GM21619 (cell line): ENCODE results near the gene SPPL2C.

Experiments
- ATAC-seq: cut with Tn5 transposase; IDR thresholded peaks from one replicate; pipeline ENCODE4 v1.9.1; 2021; ENCODE audit not compliant: unreplicated experiment

SPPL2C gene

DNA sequence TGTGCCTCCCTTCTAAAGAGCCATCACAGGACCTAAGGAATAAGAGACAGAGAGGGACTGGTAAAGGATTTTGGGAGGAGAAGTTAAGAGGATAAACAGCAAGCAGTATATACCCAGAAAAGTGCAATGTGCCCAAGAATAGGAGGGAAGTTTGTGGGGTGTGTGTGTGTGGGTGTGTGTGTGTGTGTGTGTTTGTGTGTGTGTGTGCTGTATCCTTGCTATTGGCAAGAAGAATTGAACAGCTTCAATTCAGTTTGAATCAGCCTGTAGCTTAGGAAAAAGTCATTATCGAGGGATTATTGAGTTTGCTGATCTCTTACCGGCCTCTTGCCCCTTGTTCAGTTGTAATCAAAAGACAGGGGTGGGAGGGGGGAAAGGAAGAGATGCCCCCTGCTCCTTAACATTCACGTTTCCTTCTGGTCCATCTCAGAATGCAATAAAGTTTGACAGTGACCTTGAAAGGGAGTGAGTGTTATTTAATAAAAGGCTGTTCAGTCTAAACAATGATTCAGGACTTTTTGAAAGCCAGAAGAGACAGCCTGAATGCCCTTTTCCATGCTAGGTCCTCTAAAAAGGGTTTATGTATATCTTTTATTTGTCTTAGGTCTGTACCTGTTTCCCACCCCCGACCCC is 25.8 kb downstream of the SPPL2C start:
- ATAC-seq = no peak

DNA sequence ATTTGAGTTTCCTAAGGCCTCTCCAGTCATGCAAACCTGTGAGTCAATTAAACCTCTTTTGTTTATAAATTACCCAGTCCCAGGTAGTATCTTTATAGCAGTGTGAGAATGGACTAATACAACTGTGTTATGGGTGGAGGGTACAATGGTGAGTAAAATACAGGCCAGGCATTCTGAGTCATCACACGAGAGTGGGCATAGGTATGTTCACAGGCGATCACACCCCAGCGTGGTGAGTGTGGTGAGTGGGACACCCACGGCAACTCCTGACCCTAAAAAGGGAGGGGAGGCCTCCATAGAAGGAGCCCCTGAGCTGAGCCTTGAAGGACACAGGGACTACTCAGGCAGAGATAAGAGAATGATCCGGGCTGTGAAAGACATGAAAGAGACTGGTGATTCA is 27.0 kb downstream of the SPPL2C start:
- no peak for ATAC-seq

DNA sequence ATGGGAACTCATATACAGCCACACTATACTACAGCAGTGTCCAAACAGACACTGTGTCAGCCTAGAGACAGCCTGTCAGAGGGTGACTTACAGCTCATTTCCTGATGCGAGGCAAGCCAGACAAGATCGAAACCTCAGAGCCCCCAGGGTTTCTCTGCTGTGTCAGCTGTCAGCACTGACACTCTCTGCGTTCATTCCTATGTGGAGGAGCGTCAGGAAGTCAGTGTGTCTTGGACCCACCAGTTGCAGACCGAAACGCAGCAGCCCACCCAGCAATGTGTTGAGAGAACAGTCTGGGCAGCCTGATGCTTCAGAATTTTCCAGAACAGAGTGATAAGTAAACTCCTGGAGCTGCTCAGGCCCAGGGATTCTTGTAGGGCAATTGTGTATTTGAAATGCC is 29.0 kb downstream of the SPPL2C start:
- no peak for ATAC-seq

DNA sequence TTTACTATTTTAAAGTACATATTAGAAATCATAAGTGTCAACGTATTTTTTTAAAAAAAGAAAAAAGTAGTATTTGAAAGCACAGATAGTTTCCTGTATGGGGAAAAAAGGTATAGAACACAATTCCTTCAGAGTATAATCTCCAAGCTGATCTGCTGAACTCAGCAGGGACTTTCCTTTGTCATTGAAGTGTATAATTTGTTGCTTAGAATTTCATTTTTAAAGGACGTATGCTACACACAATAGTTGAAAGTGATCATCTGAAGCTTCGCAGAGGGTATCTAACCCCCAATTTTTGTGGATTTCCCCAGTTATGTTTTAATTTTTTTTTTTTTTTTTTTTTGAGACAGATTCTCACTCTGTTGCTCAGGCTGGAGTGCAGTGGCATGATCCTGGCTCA is 29.5 kb downstream of the SPPL2C start:
- no peak for ATAC-seq

DNA sequence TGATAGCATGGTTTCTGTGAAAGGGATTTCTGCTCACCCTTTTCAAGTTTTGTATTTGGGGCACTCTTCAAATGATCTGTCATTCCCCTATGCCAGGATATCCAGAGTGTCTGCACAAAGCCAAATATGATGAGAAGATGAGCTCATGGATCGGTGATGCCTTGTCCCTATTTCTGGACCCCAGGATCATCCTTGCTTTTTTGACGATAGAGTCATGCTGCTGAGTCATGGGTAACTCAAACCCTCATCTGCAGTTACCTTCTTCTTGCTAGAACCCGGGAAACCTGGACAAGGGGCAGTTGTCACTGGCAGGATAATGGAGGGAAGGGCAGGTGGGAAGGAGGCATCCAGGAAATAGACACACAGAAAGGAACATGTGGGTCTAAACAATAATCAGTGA is 31.9 kb downstream of the SPPL2C start:
- ATAC-seq = no peak

DNA sequence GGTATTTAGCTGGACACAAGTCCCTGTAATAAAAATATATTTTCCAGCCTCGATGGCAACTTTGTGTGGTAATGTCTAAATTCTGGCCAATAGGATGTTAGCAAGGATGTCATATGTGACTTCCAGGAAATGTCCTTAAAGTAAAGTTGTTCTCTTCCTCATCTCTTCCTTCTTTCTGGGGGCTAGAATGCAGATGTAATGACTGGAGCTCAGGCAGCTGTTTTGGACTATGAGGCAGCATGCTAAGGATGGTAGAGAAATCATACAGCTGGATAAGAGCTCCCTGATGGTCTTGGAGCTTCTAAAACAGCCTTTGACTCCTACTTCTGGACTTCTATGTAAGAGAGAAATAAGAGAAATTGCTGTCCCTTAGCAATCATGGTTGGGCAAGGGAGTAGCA is 32.8 kb downstream of the SPPL2C start:
- ATAC-seq = no peak

DNA sequence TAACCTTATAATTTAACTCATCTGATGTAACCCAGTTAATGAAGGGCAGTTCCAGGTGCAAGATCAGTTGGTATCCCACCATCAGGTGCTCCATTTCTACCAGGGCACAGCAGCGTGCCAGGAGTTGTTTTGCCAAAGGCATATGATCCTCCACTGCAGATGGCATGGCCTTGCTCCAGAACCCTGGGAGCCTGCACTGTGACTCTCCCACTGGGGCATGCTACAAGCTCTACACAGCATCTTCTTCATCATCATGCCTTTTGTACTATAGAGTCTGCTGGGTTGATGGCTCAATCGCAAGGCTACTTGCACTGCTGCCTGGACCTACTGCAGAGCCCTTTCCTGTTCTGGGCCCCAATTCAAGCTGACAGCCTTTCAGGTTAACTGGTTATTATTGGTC is 38.4 kb downstream of the SPPL2C start:
- ATAC-seq = no peak

DNA sequence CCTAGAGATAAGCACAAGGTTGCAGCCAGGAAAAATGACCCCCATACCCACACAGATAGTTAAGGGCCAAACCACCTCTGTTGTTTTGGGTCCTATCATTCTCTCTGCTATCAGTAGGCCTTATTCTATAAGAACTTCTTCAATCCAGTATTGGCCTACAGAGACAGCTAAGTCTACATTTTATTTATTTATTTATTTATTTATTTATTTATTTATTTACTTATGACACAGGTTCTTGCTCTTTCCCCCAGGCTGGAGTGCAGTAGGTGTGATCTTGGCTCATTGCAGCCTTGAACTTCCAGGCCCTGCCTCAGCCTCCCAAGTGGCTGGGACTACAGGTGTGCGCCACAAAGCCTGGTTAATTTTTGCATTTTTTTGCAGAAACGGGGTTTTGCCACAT is 42.2 kb downstream of the SPPL2C start:
- no peak for ATAC-seq

DNA sequence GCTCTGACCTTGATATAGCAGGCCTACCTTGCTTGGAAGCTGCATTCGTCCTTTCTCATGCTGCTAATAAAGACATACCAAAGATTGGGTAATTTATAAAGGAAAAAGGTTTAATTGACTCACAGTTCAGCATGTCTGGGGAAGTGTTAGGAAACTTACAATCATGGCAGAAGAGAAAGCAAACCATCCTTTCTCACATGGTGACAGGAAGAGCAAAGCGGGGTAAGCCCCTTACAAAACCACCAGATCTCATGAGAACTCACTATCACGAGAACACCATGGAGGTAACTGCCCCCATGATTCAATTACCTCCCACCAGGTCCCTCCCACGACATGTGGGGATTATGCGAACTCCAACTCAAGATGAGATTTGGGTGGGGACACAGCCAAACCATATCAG is 43.7 kb downstream of the SPPL2C start:
- no peak for ATAC-seq

DNA sequence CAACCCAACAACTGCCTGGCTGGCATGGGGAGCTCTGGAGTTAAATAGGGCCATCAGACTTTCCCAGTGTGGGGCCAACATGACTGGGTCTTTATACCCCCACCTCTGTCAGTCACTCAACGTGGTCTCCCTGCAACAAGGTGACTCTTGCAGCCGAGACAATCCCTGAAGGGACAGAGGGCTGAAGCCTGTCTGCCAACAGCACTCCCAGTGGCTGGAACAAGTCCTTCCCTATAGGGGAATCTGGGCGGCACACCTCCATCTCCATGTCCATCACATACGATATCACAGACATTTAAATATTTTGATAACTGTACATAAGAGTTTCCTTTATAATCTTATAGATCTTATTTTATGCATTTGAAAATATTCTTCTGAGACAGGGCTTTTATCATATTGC is 44.9 kb downstream of the SPPL2C start:
- no peak for ATAC-seq

DNA sequence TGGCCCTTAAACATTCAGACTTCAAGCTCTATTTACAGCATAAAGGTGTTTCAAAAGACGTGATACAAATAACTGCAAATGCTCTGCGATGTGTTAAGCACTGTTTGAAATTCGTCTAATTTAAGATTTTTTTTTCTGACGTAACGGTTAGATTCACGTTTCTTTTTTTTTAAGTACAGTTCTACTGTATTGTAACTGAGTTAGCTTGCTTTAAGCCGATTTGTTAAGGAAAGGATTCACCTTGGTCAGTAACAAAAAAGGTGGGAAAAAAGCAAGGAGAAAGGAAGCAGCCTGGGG is 49.0 kb downstream of the SPPL2C start:
- no peak for ATAC-seq

DNA sequence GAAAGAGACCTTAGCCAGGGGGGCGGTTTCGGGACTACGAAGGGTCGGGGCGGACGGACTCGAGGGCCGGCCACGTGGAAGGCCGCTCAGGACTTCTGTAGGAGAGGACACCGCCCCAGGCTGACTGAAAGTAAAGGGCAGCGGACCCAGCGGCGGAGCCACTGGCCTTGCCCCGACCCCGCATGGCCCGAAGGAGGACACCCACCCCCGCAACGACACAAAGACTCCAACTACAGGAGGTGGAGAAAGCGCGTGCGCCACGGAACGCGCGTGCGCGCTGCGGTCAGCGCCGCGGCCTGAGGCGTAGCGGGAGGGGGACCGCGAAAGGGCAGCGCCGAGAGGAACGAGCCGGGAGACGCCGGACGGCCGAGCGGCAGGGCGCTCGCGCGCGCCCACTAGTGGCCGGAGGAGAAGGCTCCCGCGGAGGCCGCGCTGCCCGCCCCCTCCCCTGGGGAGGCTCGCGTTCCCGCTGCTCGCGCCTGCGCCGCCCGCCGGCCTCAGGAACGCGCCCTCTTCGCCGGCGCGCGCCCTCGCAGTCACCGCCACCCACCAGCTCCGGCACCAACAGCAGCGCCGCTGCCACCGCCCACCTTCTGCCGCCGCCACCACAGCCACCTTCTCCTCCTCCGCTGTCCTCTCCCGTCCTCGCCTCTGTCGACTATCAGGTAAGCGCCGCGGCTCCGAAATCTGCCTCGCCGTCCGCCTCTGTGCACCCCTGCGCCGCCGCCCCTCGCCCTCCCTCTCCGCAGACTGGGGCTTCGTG is 49.5 kb downstream of the SPPL2C start, which contains the start of gene MAPT:
TSS of gene MAPT (plus strand) at position 533 of the 763 bp plus-strand sequence. CDS start 67,784 bp downstream, outside the sequence.
- no peak for ATAC-seq

DNA sequence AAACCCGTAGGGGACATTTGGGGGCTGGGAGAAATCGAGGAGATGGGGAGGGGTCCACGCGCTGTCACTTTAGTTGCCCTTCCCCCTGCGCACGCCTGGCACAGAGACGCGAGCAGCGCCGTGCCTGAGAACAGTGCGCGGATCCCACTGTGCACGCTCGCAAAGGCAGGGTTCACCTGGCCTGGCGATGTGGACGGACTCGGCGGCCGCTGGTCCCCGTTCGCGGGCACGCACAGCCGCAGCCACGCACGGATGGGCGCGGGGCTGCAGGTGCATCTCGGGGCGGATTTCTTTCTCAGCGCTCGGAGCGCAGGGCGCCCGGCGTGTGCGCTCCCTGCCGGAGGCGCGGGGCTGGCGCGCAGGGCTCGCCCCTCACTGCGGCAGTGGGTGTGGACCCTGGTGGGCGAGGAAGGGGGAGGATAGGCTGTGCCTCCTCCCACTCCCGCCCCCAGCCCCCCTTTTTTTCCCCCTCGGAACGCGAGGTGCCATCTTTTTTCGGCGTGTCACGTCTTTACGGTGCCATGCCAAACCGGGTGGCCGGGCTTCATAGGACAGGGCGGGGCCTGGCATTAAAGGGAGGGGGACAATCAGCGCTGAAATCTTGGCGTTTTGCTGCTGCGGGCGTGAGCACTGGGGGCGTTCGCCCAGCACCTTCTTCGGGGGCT is 50.8 kb downstream of the SPPL2C start:
- ATAC-seq = no peak

DNA sequence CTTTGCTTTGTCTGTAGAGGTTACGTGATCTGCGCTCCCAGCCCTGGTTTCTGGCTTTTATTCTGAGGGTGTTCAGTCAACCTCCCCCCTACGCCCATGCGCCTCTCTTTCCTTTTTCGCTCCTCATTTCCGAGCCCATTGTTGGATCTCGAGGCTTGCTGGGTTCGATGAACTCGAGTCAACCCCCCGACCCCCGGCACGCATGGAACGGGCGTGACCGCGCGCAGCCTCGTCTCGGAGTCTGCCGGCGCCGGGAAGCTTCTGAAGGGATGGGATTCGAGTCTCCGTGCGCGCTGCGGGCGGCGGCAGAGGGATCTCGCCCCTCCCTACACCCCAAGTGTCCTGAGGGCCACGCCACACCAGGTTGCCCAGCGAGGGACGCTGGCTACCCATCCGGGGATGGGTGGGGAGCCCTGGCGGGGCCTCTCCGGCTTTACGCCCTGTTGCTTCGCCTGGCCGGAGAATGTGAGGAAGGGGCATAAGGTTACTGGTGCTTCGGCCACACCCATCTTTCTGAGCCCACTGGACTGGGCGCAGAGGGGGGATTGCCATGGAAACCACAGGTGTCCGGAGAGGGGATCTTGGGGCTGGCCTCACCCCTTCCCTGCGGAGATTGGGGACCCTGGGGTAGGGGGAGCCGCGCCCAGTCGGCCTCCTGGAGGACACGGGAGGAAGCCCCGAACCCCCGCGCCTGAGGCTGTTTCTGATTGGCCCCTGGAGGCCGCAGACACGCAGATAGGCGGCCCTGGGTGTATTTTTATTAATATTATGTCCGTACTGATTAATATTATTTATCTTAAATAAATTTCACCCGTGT is 51.5 kb downstream of the SPPL2C start:
- no peak for ATAC-seq
